ENCODE results near the gene POPDC3.

- TF ChIP-seq, protein P1, sequence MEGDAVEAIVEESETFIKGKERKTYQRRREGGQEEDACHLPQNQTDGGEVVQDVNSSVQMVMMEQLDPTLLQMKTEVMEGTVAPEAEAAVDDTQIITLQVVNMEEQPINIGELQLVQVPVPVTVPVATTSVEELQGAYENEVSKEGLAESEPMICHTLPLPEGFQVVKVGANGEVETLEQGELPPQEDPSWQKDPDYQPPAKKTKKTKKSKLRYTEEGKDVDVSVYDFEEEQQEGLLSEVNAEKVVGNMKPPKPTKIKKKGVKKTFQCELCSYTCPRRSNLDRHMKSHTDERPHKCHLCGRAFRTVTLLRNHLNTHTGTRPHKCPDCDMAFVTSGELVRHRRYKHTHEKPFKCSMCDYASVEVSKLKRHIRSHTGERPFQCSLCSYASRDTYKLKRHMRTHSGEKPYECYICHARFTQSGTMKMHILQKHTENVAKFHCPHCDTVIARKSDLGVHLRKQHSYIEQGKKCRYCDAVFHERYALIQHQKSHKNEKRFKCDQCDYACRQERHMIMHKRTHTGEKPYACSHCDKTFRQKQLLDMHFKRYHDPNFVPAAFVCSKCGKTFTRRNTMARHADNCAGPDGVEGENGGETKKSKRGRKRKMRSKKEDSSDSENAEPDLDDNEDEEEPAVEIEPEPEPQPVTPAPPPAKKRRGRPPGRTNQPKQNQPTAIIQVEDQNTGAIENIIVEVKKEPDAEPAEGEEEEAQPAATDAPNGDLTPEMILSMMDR (IDR thresholded peaks at IDR 0.05), result no peak
- no peak for TF ChIP-seq EZH2 (IDR thresholded peaks at IDR 0.05; ENCODE audit: borderline replicate concordance, insufficient read depth, low read depth, low read length, poor library complexity, severe bottlenecking)
Measured at GRCh38 chr6:105177556-105177955, 2.3 kb downstream of the POPDC3 start.
